Gastroesophageal sphincter (tissue), 4 donors: ENCODE measurements around the gene DGKI. TPM values are rescaled to one million over a fixed set of nuclear protein-coding genes. Genes with fewer than 3 reads are reported as not detected.

Experiments used
- ATAC-seq: fragments of 150-250 bp; one replicate; pipeline ENCODE4 v1.9.1; 2016; ENCODE audit warnings: mild to moderate bottlenecking, moderate library complexity
- H3K27ac ChIP-seq, 4 donors: fragments of 200-600 bp; sonication (generic) in 3 of 4; 1 replicate in 3 of 4; 2 replicates in 1 of 4; pipeline ENCODE4 v1.5.1; 2016 to 2019
- H3K27me3 ChIP-seq: fragments of 200-600 bp; sonication (generic); one replicate; pipeline ENCODE4 v1.5.1; 2019
- H3K36me3 ChIP-seq, 2 donors: fragments of 200-600 bp; sonication (generic); one replicate each; pipeline ENCODE4 v1.5.1; 2019; ENCODE audit warnings: control low read depth in 1 of 2
- H3K4me1 ChIP-seq, 3 donors: fragments of 200-600 bp; sonication (generic); 1 replicate in 2 of 3; 2 replicates in 1 of 3; pipeline ENCODE4 v1.5.1; 2016 to 2019; ENCODE audit warnings: control low read depth in 2 of 3
- H3K4me3 ChIP-seq, 2 donors: fragments of 200-600 bp; sonication (generic); one replicate each; pipeline ENCODE4 v1.5.1; 2019; ENCODE audit warnings: mild to moderate bottlenecking in 1 of 2, moderate library complexity in 1 of 2
- H3K9me3 ChIP-seq, 3 donors: fragments of 200-600 bp; sonication (generic); one replicate each; pipeline ENCODE4 v1.5.1; 2017 to 2019; ENCODE audit warnings: control low read depth in 2 of 3
- EP300 ChIP-seq: sonication (generic); formaldehyde crosslinking; IDR thresholded peaks from one replicate; pipeline ENCODE4 v1.6.1; 2017; ENCODE audit warnings: antibody characterized with exemption, mild to moderate bottlenecking
- POLR2A ChIP-seq, 2 donors: fragments of 450-650 bp; IDR thresholded peaks; one replicate each; pipeline ENCODE4 v1.6.1; 2017; ENCODE audit warnings: antibody characterized with exemption in 2 of 2, mild to moderate bottlenecking in 2 of 2, moderate library complexity in 1 of 2
- POLR2AphosphoS5 ChIP-seq: sonication (generic); formaldehyde crosslinking; IDR thresholded peaks from one replicate; pipeline ENCODE4 v1.6.1; 2017; ENCODE audit warnings: antibody characterized with exemption
- WGBS, 2 donors: methylation state at CpG; one replicate each; pipeline ENCODE4 v1.1.5; 2018; ENCODE audit warnings: low coverage in 1 of 2; 5-methylcytosine and 5-hydroxymethylcytosine counted together
- total RNA-seq, 4 donors: library from RNA; depleted of rRNA; stranded (reverse); fragments of >200 nt; gene quantifications; one replicate each; pipeline ENCODE4 v1.1.0, GENCODE V29; 2016
- TF ChIP-seq, protein P1 (sequence below), 4 experiments: fragments of 200-600 bp in 2 of 4; fragments of 450-650 bp in 2 of 4; sonication (generic) in 1 of 4; IDR thresholded peaks; one replicate each; pipeline ENCODE4 v1.5.1; 2017 to 2019; ENCODE audit warnings: antibody characterized with exemption in 4 of 4, mild to moderate bottlenecking in 2 of 4, moderate library complexity in 2 of 4

DGKI gene
- total RNA-seq, 4 donors from 2014 or later = 0.27 to 4.8 (median 3.2) TPM

DNA sequence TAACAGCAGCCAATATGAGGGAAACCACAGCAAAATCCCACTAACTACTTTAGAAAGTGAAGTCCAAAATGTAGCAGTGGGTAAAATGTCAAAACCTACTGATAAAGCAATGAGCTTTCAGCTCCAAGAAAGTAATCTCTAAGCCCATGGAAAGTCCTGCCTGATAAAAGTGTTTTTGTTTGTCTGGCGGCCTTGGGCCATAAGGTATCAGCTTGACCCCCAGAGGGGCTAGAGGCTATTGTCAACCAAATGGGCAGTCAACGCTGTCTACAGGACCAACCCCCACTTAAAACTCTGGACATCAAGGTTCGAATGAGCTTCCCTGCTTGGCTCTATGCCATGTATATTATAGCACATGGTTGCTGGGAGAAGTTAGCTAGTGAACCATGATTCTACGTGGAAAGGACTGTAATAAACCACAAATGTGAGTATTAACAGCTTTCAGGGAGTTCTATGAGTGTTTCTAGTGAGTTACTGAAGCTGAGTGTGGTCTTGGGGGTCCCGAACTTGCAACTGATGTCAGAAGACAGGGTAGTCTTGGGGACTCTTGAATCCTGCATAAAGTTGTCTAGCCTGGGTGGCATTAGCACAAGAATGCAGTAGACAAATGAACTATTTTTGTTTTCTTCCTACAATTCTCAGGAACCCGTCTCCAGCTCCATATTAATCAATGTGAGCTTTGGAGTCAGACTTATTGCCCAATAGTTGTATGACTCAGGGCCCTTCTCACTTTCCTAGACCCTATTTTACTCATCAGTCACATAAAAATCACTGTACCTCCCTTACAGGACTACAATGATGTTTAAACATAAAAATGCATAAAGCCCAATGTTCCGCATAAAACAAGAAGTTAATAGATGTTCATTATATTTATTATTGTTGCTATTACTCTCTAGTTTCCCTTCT lies 164.9 kb downstream of the DGKI start:
- no peaks in the 10 kb centered on the region for H3K4me1 ChIP-seq
- no peaks in the 10 kb centered on the region for H3K36me3 ChIP-seq
- no peak overlapping the region for H3K4me3 ChIP-seq
- H3K27me3 ChIP-seq = no peaks in the 10 kb centered on the region
- 54 to 73% methylated on average over 4 to 7 of the region's 7 CpGs for WGBS, 2 donors
- H3K9me3 ChIP-seq = no peaks in the 10 kb centered on the region
- no peak overlapping the region for H3K27ac ChIP-seq
- peak; percentile 80 for ATAC-seq
- TF ChIP-seq POLR2AphosphoS5 (no peak), POLR2A (IDR thresholded peaks at IDR 0.05) (no peak), EP300 (no peak)
- TF ChIP-seq, protein P1, sequence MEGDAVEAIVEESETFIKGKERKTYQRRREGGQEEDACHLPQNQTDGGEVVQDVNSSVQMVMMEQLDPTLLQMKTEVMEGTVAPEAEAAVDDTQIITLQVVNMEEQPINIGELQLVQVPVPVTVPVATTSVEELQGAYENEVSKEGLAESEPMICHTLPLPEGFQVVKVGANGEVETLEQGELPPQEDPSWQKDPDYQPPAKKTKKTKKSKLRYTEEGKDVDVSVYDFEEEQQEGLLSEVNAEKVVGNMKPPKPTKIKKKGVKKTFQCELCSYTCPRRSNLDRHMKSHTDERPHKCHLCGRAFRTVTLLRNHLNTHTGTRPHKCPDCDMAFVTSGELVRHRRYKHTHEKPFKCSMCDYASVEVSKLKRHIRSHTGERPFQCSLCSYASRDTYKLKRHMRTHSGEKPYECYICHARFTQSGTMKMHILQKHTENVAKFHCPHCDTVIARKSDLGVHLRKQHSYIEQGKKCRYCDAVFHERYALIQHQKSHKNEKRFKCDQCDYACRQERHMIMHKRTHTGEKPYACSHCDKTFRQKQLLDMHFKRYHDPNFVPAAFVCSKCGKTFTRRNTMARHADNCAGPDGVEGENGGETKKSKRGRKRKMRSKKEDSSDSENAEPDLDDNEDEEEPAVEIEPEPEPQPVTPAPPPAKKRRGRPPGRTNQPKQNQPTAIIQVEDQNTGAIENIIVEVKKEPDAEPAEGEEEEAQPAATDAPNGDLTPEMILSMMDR (IDR thresholded peaks at IDR 0.05) = no peak

DNA sequence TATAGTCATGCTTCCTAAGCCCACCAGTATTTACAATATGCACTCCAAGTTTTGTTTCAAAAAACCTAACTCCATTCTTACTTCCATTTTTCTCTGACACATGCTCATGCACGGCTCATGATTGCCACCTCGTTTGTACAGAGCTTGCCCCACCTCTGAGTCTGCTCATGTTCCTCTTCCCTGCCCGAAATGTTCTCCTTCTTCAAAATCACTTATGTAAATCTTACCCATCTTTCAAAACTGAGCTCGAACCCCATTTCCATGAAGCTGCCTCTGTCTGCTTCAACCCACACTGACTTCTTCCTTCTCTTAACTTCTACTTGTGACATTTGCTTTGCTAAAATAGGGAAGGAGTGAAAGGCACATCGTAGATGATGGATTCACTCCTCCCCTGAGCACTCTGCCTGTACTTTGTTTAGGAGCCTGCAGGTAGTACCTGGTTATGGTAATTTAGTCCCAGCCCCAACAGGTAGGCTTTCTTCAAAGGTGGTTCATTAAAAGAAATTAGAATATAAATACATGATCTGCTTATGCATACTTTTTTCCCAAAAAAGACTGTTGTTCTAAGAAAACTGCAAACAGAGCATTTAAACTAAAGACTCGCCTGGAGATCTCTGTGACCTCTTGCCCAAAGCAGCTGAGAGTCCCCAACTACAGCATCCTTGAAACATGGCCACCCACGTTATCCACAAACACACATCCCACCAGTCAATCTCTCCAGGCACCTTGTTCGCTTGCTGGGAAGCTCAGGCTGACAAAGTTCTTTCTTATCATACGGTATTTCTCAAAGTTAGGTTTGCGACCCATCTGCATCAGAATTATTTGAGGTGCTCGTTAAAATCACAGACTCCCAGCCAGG lies 172.0 kb downstream of the DGKI start:
- no peaks in the 10 kb centered on the region for H3K4me1 ChIP-seq
- ATAC-seq = no peak
- no peaks in the 10 kb centered on the region for H3K27me3 ChIP-seq
- H3K27ac ChIP-seq = no peak overlapping the region
- H3K36me3 ChIP-seq = no peaks in the 10 kb centered on the region
- 67 to 87% methylated on average over 8 to 10 of the region's 11 CpGs for WGBS, 2 donors
- no peak overlapping the region for H3K4me3 ChIP-seq
- TF ChIP-seq POLR2AphosphoS5 = no peak
- no peak for TF ChIP-seq EP300
- TF ChIP-seq POLR2A (IDR thresholded peaks at IDR 0.05) = no peak
- TF ChIP-seq, protein P1 (IDR thresholded peaks at IDR 0.05) = no peak
- no peaks in the 10 kb centered on the region for H3K9me3 ChIP-seq

DNA sequence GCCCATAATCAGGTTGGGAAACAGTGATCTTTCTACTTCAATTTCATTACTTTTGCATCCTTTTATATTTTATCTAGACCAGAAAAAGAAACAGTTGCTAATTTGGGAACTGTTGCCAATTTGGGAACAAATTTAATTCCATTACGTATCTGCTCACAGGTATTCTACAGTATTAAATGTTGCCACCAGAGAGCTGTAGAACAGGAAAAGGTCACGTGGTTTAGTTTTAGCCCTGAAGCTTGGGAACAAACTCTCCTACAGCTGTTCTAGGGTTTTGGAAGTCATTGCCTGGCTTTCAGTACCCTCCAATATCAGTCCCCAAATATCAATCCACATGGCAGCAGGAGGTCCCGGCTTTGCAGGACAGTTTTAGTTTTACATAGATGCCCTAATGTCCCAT lies 172.7 kb downstream of the DGKI start:
- Histone ChIP-seq H3K4me3 (no peak overlapping the region), H3K4me1 (no peaks in the 10 kb centered on the region), H3K27ac (no peak overlapping the region), H3K36me3 (no peaks in the 10 kb centered on the region), H3K9me3 (no peaks in the 10 kb centered on the region), H3K27me3 (no peaks in the 10 kb centered on the region)
- 61 to 90% methylated on average over 3 of the region's 3 CpGs for WGBS, 2 donors
- TF ChIP-seq, protein P1 (IDR thresholded peaks at IDR 0.05) = no peak
- TF ChIP-seq POLR2AphosphoS5 (no peak), POLR2A (IDR thresholded peaks at IDR 0.05) (no peak), EP300 (no peak)
- no peak for ATAC-seq

DNA sequence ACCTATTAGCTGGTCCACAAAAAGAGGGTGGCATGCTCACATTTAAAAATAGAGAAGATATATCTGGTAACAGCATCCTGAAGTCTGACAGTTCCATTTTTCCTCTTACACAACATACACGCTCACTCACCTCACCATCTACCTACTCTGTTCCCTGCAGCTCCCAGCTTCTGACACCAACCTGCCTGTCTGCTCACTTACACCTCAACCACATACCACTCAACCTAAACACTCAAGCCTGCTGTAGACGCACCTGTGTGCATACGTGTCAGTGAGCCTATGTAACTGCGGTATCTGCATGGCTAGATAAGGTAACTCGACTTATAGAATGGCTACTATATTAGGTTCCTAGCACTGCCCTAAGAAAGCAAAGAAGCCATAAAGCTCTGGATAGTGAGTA lies 174.9 kb downstream of the DGKI start:
- 88 to 93% methylated on average over 1 to 5 of the region's 5 CpGs for WGBS, 2 donors
- no peak for ATAC-seq
- Histone ChIP-seq H3K9me3 (no peaks in the 10 kb centered on the region), H3K4me3 (no peak overlapping the region), H3K27ac (no peak overlapping the region), H3K27me3 (no peaks in the 10 kb centered on the region), H3K4me1 (no peaks in the 10 kb centered on the region), H3K36me3 (no peaks in the 10 kb centered on the region)
- TF ChIP-seq, protein P1 (IDR thresholded peaks at IDR 0.05) = no peak
- TF ChIP-seq POLR2AphosphoS5 (no peak), EP300 (no peak), POLR2A (IDR thresholded peaks at IDR 0.05) (no peak)
